Activated T-helper 2 cell treated with anti-CD3 and anti-CD28 coated beads, Interferon-gamma antibody, Interleukin-2, Interleukin-4, amounts not matched to agents 10 μg/mL and 5 μg/mL and 100 μg/mL, durations not matched to agents 14 hours and 24 hours and 36 hours (primary cell): ENCODE results near the gene CS. TPM values are rescaled to one million over a fixed set of nuclear protein-coding genes. Genes with fewer than 3 reads are reported as not detected.

Experiments used
- DNase-seq: peaks from one replicate; pipeline ENCODE4 v3.0.0; 2021; ENCODE audit warnings: low spot score
- H3K27ac Mint-ChIP-seq: one replicate; pipeline ENCODE4 v1.8.0; 2021; ENCODE audit warnings: mixed read lengths
- H3K27me3 Mint-ChIP-seq: one replicate; pipeline ENCODE4 v1.8.0; 2021; ENCODE audit warnings: low read depth, mixed read lengths
- H3K36me3 Mint-ChIP-seq: one replicate; pipeline ENCODE4 v1.8.0; 2021; ENCODE audit warnings: low read depth, mixed read lengths
- H3K4me1 Mint-ChIP-seq: one replicate; pipeline ENCODE4 v1.8.0; 2021; ENCODE audit warnings: low read depth, mixed read lengths
- H3K4me3 Mint-ChIP-seq: one replicate; pipeline ENCODE4 v1.8.0; 2021; ENCODE audit warnings: low read depth, mild to moderate bottlenecking, moderate library complexity, mixed read lengths
- H3K9me3 Mint-ChIP-seq: one replicate; pipeline ENCODE4 v1.8.0; 2021; ENCODE audit warnings: mixed read lengths
- intact Hi-C: fragments of 100-400 bp; cut with micrococcal nuclease; formaldehyde crosslinking; loops from one replicate; pipeline ENCODE4 v1.15.1; 2023
- total RNA-seq: library from RNA; stranded (reverse); gene quantifications from 2 replicates; pipeline ENCODE4 v1.2.3, GENCODE V29; 2022

CS gene
- total RNA-seq, 1 donor from 2014 or later: 253 TPM

DNA sequence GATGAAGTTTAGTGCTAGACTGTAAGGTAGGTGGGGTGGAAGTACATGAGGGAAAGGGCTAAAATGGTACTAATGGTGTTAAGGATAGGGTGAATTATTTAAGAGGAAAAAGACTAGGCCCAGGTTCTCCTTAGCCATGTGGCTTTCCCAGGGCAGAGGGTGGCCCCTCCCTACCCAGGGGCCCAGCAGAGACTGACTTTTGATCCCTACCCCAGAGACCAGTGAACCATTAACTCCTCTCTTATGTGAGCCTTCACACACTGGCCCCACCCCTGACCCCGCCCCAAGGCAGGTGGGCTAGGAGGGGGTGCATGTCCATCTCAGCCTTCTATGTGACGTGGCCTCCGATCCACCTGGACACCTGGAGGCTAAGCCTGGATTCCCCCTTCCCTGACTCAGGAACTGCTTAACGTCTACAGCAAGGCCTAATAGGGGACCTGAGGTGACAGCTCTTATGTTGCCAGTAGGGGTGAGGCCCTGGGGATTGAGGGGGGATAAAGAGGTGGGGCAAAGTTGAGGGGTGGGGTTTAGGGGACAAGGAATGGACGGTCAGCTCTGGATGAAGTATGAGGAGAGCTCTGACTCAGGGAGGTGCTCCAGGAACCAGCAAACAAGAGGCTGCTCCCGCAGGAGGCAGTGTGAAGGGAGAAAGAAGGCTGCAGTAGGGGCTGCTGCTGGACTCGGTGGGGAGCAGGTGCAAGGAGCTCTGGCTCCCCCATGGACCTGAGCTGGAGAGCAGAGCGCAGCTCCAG, 69.5 kb downstream of the CS start:
- peaks cover 6% of the 10 kb centered on the region for H3K4me1 Mint-ChIP-seq
- H3K4me3 Mint-ChIP-seq: no peak overlapping the region
- H3K27me3 Mint-ChIP-seq: no peaks in the 10 kb centered on the region
- H3K9me3 Mint-ChIP-seq: no peaks in the 10 kb centered on the region
- H3K36me3 Mint-ChIP-seq: peaks cover 13% of the 10 kb centered on the region
- intact Hi-C loops: no loop called here
- DNase-seq: no peak
- H3K27ac Mint-ChIP-seq: no peak overlapping the region

DNA sequence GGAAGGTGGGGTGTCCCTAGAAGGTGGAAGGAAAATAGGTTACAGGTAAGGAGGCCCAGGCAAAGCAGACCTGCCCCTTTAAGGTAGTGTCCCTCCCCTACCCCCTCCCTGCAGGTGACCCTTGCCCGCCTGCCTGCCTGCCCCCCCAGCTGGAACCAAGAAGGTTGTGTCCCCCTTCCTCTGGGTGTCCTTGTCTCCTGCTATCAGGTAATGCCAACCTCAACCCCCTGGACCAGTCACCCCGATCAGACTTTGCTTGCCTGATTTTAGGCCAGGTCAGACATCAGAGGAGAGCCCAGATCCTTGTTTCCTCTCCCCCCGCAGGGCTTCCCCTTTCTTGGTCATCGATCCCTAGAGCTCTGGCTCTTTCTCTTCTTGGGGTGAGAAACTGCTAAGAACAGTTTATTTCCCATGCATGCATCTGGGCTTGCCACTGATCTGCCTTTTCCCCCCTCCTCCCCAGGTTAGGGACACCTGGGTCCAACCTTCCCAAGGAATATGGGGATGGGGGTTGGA, 70.2 kb downstream of the CS start, which contains the start of gene SLC39A5:
SLC39A5 (plus strand) TSS at position 136 of the 516 bp plus-strand sequence. CDS start 1,224 bp downstream, outside the sequence.
- H3K9me3 Mint-ChIP-seq: no peaks in the 10 kb centered on the region
- H3K36me3 Mint-ChIP-seq: peaks cover 19% of the 10 kb centered on the region
- DNase-seq: no peak
- no peak within 1 kb of the TSS for H3K27ac Mint-ChIP-seq
- peaks cover 12% of the 10 kb centered on the region for H3K4me1 Mint-ChIP-seq
- no peak within 1 kb of the TSS for H3K4me3 Mint-ChIP-seq
- no peaks in the 10 kb centered on the region for H3K27me3 Mint-ChIP-seq
- intact Hi-C loops: no loop called here

DNA sequence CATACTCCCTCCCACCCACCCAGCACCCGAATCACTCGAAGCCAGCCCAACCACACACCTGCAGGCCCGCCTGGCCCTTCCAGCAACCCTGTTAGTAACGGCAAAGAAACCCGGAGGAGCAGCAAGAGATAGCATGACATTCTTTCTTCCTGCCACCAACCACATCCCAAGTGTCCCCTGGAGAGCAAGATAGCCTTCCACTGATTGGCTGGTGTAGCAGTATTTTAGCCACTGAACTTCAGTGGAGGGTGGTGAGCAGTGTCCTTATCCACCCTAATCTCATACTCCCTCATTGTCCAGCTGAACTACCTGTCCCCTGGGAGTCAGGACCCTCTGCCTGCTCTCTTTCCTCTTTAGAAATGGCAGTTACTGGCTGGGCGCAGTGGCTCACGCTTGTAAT, 71.0 kb downstream of the CS start:
- H3K27ac Mint-ChIP-seq: no peak overlapping the region
- H3K4me3 Mint-ChIP-seq: no peak overlapping the region
- no peak for DNase-seq
- no peaks in the 10 kb centered on the region for H3K27me3 Mint-ChIP-seq
- no peaks in the 10 kb centered on the region for H3K9me3 Mint-ChIP-seq
- peaks cover 18% of the 10 kb centered on the region for H3K4me1 Mint-ChIP-seq
- intact Hi-C loops: no loop called here
- H3K36me3 Mint-ChIP-seq: peaks cover 22% of the 10 kb centered on the region

GRCh38 chr12:56224954-56225353, 75.2 kb downstream of the CS start:
- peak overlapping the region; percentile 73 for H3K27ac Mint-ChIP-seq
- H3K4me1 Mint-ChIP-seq: peaks cover 41% of the 10 kb centered on the region
- peak overlapping the region; percentile 99 for H3K4me3 Mint-ChIP-seq
- H3K9me3 Mint-ChIP-seq: no peaks in the 10 kb centered on the region
- peaks cover 22% of the 10 kb centered on the region for H3K36me3 Mint-ChIP-seq
- H3K27me3 Mint-ChIP-seq: no peaks in the 10 kb centered on the region
- no peak for DNase-seq
- intact Hi-C loops: loop anchor here (1.0 to 5.0 kb wide), 5 partner anchors 32 to 107 kb away; partner anchors contain the start of genes COQ10A, MYL6B, PAN2 and ZC3H10

DNA sequence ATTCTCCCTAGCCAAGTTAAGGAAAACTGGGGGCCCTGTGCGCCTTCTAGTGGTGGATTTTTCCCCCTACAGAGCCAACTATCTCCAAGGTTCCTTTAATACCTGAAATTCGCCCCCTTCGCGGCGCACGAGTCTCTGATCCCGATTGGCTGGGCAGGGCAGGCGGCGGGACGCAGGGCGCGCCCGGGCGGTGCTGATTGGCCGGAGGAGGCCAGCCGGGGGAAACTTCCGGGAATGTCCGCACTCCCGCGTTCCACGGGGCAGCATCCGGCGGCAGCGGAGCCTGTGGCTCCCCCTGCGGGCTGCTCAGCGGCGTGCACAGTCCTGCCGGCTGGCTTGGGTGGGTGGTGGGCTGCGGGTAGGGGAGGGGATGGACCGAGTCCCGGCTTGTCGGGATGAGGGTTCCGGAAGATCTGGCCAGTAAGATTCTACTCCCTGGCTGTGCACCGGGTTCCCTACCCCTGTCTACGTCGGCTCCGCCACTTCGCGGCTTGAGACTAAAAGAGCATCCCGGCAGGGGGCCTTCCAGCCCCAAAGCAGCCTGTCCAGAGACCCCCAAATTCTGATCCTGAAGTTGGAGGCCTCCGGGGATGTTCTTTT, 75.9 kb downstream of the CS start, which contains the start of gene NABP2:
NABP2 (plus strand) TSS at position 241 of the 600 bp plus-strand sequence. CDS start 515 bp downstream, outside the sequence.
- peaks cover 22% of the 10 kb centered on the region for H3K36me3 Mint-ChIP-seq
- peak within 1 kb of the TSS; percentile 76 for H3K27ac Mint-ChIP-seq
- H3K4me1 Mint-ChIP-seq: peaks cover 41% of the 10 kb centered on the region
- H3K27me3 Mint-ChIP-seq: no peaks in the 10 kb centered on the region
- H3K9me3 Mint-ChIP-seq: no peaks in the 10 kb centered on the region
- peak within 1 kb of the TSS; percentile 99 for H3K4me3 Mint-ChIP-seq
- intact Hi-C loops: loop anchor here (1.0 to 5.0 kb wide), 5 partner anchors 31 to 108 kb away; partner anchors contain the start of genes COQ10A, MYL6B, PAN2 and ZC3H10
- peak; percentile 94 for DNase-seq

GRCh38 chr12:56223571-56224101, 76.5 kb downstream of the CS start:
- Mint-ChIP-seq H3K27ac (peak overlapping the region; percentile 76), H3K36me3 (peaks cover 22% of the 10 kb centered on the region), H3K4me3 (peak overlapping the region; percentile 99), H3K4me1 (peaks cover 41% of the 10 kb centered on the region), H3K27me3 (no peaks in the 10 kb centered on the region), H3K9me3 (no peaks in the 10 kb centered on the region)
- intact Hi-C loops: loop anchor here (1.0 to 5.0 kb wide), 7 partner anchors 30 to 245 kb away; partner anchors contain the start of genes COQ10A, CS, MYL6B and PAN2
- DNase-seq: no peak

- H3K27ac Mint-ChIP-seq: peak overlapping the region; percentile 92
- DNase-seq: no peak
- intact Hi-C loops: loop anchor here (1.0 to 5.0 kb wide), 4 partner anchors 33 to 110 kb away; partner anchors contain the start of genes CS, MYL6B, PAN2 and SMARCC2
- H3K4me3 Mint-ChIP-seq: peak overlapping the region; percentile 99
- H3K36me3 Mint-ChIP-seq: peaks cover 22% of the 10 kb centered on the region
- no peaks in the 10 kb centered on the region for H3K27me3 Mint-ChIP-seq
- H3K4me1 Mint-ChIP-seq: peaks cover 41% of the 10 kb centered on the region
- H3K9me3 Mint-ChIP-seq: no peaks in the 10 kb centered on the region
Measured at GRCh38 chr12:56222531-56222895, 77.6 kb downstream of the CS start.

- intact Hi-C loops: loop anchor here (1.0 to 5.0 kb wide), 4 partner anchors 33 to 110 kb away; partner anchors contain the start of genes CS, MYL6B, PAN2 and SMARCC2
- DNase-seq: peak; percentile 89
- peaks cover 18% of the 10 kb centered on the region for H3K36me3 Mint-ChIP-seq
- peaks cover 39% of the 10 kb centered on the region for H3K4me1 Mint-ChIP-seq
- peak within 1 kb of the TSS; percentile 99 for H3K4me3 Mint-ChIP-seq
- no peaks in the 10 kb centered on the region for H3K27me3 Mint-ChIP-seq
- H3K9me3 Mint-ChIP-seq: no peaks in the 10 kb centered on the region
- H3K27ac Mint-ChIP-seq: peak within 1 kb of the TSS; percentile 92
Measured at GRCh38 chr12:56221757-56222530, 78.2 kb downstream of the CS start, which contains the start of gene RNF41. Gene RNF41, minus strand, starts transcription at chr12:56221922. Its CDS starts 7,875 bp downstream, at chr12:56214047.

Other genes starting within 250 kb of the CS start
- gene ERBB3, start 220.2 kb downstream of the CS start, total RNA-seq: 0.11 and 0.71 TPM in 2 replicates
- 356 and 364 TPM in 2 replicates for gene PA2G4, start 195.8 kb downstream of the CS start, total RNA-seq
- gene RPL41, start 183.7 kb downstream of the CS start, total RNA-seq: 3,925 and 4,057 TPM in 2 replicates
- gene ZC3H10, start 182.1 kb downstream of the CS start, total RNA-seq: 7.7 and 9.2 TPM in 2 replicates
- gene ESYT1, start 172.1 kb downstream of the CS start, total RNA-seq: 154 TPM in 2 replicates
- gene MYL6B, start 147.7 kb downstream of the CS start, total RNA-seq: 89.7 and 94.3 TPM in 2 replicates
- gene MYL6, start 142.0 kb downstream of the CS start, total RNA-seq: 1,051 and 1,067 TPM in 2 replicates
- 131 and 136 TPM in 2 replicates for gene SMARCC2, start 110.8 kb downstream of the CS start, total RNA-seq
- 38.5 TPM in 2 replicates for gene RNF41, start 78.4 kb downstream of the CS start, total RNA-seq
- 77.3 and 86.8 TPM in 2 replicates for gene NABP2, start 76.0 kb downstream of the CS start, total RNA-seq
- 0.39 and 1.4 TPM in 2 replicates for gene SLC39A5, start 70.3 kb downstream of the CS start, total RNA-seq
- 66.0 and 78.0 TPM in 2 replicates for gene ANKRD52, start 41.9 kb downstream of the CS start, total RNA-seq
- 15.9 and 17.0 TPM in 2 replicates for gene COQ10A, start 33.4 kb downstream of the CS start, total RNA-seq
- gene CNPY2, start 15.7 kb upstream of the CS start, total RNA-seq: 160 and 165 TPM in 2 replicates
- gene PAN2, start 33.7 kb upstream of the CS start, total RNA-seq: 28.7 and 28.9 TPM in 2 replicates
- gene IL23A, start 38.6 kb upstream of the CS start, total RNA-seq: 30.4 and 31.0 TPM in 2 replicates
- 70.3 and 75.0 TPM in 2 replicates for gene STAT2, start 59.8 kb upstream of the CS start, total RNA-seq
- gene APOF, start 62.5 kb upstream of the CS start, total RNA-seq: not detected in 2 replicates
- gene TIMELESS, start 149.1 kb upstream of the CS start, total RNA-seq: 43.7 and 45.6 TPM in 2 replicates
- gene MIP, start 154.3 kb upstream of the CS start, total RNA-seq: not detected in 2 replicates
- gene SPRYD4, start 168.2 kb upstream of the CS start, total RNA-seq: 4.4 and 4.5 TPM in 2 replicates
- 1.5 and 3.1 TPM in 2 replicates for gene GLS2, start 187.8 kb upstream of the CS start, total RNA-seq
- 7.9 and 11.0 TPM in 2 replicates for gene RBMS2, start 221.5 kb upstream of the CS start, total RNA-seq